ENCODE results near the gene CFL2.
A peak's percentile ranks its signal among the peaks of the same experiment; 100 is the strongest.
"Not testable (repeated sequence)": the region's sequence is repeated elsewhere in the genome, so short reads cannot be mapped to it uniquely, and the experiment has no call there.

CFL2 gene

DNA sequence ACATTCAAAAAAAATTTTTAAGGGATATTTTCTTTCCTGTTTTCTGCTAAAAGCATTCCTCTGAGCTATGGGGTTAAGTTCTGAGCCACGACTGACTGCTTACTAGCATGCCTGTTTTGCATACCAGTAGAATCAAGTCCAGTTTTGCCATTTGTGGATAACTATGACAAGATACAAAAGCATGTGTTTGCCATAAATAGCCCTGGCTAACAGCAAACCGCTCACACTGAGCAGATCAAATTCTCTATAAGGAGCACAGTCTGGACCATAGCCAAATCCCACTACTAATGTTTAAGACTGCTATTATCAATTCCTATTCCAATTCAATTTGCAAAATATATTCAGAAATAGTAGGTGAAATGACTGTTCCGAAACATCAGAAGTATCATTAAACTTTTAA is 3.2 kb downstream of the CFL2 start:
- DNase-seq: peak; percentile 97

DNA sequence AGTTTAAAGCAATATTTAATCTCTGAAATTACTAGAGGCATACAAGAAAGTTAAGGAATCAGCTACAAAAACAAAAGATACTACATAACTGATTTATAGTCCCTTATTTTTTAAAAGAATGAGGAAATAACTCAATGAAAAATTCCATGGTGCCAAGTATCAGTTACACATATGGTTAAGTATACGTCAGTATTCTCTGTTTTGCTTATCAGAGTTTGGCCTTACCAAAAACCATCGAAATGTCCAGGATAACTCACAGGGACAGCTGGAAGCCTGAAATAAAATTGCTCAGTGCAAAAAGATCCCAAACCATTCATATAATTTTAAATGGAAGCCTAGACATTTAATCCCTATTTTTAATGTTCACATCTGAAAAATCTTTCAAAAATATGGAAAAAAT is 3.6 kb downstream of the CFL2 start:
- peak; percentile 51 for DNase-seq

DNA sequence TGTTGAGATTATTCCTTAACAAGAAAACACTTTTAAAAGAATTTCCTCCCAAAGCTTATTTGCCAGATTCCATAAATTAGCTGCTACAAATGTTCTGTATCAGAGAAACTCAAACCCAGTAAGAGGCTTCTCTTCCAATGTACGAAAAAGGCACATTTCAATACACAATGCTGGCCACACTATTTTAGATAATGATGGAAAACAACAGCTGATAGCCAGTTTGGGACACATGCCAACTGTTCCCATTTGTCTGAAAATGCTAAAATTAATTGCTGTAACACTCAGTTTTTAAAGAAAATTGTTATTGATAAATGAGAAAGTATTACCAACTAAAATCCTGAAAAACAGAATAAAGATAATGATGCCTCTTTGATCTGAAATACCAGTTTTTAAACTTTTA is 4.4 kb downstream of the CFL2 start:
- DNase-seq: peak; percentile 28

DNA sequence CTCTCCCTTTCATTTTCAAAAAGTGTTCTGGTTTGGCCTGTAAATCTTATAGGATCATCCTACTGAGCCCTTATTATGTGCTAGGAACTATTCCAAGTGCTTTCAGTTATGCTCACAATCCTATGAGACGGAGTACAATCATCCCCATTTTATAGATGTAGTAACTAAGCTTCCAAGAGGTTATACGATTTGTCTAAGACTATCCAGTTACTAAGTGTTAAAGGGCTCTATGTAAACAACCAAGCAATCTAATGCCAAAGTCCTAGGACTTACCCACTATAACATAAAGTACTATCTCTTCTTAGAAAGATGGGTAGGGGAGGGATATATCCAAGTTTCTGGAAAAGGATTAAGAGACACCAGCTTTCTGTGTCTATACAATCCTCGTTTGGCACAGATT is 6.7 kb downstream of the CFL2 start:
- peak; percentile 22 for DNase-seq

DNA sequence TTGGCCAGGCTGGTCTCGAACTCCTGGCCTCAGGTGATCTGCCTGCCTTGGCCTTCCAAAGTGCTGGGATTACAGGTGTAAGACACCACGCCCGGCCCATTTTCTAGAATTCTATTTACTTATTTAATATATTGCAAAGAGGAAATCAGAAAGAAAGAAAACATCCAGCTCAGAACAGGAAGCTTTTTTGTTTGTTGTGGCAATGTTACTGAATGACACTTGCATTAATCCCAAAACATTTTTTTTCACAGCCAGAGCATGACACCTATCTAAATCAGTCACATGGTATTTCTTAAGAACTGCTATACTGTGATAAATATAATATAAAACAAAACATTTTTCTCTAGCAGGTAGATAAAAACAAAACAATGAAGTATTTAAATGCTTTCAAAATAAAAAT is 12.6 kb downstream of the CFL2 start:
- DNase-seq: peak; percentile 38

DNA sequence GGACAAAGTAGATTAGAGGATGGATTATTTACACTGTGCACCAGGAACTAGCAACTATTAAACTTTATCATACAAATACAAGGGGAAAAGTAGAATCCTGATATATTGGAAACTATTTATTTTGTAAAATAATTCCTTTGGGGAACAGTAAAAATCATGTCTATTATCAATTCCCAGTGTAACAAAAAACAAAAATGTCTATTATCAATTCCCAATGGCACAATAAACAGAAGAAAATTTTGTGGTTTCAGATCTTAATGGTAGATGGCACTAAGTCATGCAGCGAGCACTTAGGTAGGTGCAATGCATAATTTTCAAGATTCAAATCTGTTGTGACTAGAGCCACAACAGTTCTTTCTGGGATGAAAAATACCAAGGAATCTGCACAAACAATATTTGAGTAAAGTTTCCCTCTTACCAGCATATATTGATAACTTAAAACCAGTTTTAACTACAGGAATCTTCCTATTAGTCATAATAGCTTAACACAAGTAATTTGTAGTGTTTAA is 13.7 kb downstream of the CFL2 start:
- no peak for DNase-seq

DNA sequence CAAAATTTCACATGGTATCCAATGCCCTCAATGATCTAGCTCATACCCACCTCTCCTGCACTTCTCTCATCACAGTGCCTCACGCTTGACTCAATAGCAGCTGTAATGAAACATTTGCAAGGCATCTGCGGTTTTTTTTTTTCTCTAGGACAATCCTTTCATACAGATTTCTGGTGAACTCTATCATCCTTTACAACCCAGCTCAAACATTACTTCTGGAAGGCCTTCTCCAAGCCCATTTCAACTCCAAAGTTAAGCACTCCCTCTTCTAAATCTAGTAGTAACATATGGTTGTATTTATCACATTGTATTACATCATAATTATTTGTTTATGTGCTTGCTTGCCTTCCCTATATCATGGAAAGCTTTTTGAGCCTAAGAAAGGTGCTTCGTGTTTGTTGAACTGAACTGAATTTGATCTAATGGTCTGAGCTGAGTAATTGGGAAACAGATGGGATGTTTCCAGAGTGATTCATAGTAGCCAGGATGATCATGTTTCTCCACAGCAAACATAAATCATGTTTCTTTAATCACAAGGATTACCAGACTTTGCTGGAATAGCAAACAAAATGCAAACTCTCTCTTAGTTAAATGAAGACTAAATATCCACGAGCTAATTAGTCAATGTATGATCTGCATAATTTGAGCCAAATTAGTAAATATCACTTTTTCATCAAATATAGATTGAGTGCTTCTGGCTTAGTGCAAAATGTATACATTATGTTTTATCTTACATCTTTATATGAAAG is 14.3 kb downstream of the CFL2 start:
- peak; percentile 88 for DNase-seq

DNA sequence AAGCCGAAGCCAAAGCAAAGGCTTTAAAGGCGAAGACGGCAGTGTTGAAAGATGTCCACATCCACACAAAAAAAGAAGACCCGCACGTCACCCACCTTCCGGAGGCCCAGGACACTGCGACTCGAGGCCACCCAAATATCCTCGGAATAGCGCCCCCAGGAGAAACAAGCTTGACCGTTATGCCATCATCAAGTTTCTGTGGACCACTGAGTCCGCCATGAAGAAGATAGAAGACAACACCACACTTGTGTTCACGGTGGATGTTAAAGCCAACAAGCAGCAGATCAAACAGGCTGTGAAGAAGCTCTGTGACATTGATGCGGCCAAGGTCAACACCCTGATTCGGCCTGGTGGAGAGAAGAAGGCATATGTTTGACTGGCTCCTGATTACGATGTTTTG is 20.2 kb downstream of the CFL2 start:
- DNase-seq: not testable (repeated sequence)

DNA sequence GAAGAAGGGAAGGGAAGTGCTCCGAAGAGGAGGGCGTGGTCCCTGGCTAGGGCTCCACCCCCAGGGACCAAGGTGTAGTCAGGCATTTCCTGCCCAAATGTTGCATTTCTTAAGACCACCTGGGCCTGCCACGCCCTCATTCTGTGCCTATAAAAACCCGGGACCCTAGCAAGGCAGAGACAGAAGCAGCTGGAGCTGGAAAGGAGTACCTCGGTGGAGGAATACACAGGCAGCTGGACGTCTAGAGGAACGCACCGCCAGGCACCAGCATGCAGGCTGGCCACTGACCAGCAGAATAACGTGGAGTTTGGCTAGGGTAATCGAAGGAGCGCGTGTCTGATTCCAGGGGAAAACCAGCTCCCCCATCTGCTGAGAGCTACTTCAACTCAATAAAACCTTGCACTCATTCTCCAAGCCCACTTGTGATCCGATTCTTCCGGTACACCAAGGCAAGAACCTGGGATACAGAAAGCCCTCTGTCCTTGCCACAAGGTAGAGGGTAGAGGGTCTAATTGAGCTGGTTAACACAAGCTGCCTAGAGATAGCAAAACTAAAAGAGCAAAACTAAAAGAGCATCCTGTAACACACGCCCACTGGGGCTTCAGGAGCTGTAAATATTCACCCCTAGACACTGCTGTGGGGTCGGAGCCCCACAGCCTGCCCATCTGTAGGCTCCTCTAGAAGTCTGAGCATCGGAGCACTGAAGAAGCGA is 21.0 kb downstream of the CFL2 start:
- DNase-seq: peak; percentile 90

DNA sequence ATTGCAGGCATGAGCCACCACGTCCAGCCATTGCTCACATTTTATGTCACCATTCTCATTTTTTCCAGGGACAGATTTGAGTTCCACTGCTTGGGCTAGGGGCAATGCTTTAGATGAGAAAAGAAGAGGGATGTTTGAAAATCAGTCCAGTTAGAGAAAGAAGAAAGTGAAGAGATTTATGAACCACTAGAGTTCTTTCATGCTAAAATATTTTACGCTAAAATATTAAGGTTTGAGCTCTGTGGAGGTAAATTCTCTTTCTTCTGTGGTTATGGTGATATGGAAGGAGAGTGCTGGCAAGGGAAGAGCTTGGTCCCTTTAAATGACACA is 21.5 kb downstream of the CFL2 start:
- no peak for DNase-seq

DNA sequence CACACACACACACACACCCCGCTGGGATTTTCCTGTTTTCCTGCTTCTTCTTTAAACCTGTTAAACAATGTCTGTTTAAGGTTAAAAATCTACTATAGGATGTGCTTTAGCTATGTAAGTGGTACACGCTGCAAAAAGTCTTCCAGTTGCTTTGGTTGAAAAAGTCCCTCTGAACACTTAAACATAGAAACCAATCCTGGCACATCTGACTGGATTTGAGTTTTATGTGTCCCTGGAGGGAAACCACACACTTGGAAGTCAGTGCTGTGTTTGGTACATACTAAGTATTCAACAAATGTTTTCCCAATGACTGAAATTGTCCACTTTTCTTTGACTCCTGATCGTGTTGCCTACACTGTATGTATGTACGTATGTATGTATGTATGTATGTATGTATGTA is 22.0 kb downstream of the CFL2 start:
- no peak for DNase-seq

DNA sequence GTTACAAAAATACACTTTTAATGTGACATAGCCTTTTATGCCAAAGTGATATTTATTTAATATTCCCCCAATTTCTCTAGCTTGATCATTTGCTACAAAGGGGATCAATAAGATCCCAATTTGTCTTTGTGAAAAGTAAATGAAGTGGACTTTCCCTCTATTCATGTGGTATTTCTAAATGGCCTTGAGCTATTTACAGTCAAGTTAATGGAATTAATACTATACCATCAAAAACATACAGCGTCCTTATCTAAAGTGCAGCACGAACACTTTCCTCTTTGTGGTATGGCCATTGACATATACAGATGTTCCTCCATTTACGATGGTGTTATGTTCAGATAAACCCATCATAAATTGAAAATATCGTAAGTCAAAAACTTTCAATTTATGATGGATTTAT is 23.2 kb downstream of the CFL2 start:
- DNase-seq: no peak

DNA sequence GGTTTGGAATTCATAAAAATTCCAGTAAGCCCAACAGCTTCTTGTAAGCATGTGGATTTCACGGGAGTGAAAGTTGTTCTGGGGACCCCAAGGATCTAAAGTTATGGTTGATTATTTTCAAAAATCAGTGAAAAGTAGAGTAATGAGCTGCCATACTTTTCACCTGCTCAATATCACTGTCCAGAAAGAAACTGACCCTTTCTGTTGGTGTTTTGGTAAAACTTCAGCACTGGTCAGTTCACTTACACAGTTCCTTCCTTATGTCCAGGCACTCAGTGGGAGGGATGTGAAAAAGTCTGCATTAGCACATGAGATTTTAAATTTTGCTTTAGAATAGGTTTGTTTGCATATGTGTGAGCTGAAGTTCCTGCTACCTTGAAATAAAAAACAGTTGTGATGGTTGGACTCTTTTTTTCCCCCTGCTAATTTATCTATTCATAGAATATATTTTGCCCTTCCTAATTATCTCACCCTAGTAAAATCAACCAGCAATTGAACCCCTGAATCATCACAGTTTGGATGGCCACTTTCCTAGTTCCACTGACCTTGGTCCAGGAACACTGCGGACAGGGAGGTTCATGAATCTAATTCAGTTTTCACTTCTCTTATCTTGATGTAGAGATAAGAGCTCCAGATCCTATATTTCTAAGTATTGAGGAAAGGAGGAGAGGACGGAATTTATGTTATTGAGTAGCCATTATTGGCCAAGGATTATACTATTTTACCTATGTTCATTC is 25.8 kb downstream of the CFL2 start:
- no peak for DNase-seq

DNA sequence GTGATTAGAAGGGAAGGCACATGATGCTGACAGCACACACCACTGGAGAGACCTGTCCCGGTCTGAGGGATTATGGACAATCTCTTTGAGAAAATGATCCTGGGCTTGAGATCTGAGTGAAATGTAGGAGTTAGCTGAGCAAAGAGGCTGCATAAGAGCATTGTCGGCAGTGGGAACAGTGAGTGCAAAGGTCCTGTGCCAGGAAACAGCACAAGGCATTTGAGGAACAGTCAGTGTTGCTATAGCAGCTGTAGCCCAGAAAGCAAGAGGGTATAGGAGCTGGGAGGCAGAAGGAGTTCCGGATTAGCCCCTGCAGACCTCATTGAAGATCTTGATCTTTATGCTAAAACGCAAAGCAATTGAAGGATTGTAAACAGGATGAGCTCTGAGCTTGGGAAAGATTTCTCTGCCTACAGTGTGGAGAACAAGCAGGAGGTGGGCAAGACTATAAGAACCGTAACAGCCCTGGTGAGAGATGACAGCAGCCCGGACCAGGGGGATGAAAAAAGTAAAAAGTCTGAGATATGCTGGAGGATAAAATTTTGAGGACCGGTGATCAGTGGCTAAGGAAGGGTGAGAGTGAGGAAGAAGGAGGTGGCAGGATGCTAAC is 28.5 kb downstream of the CFL2 start:
- no peak for DNase-seq

DNA sequence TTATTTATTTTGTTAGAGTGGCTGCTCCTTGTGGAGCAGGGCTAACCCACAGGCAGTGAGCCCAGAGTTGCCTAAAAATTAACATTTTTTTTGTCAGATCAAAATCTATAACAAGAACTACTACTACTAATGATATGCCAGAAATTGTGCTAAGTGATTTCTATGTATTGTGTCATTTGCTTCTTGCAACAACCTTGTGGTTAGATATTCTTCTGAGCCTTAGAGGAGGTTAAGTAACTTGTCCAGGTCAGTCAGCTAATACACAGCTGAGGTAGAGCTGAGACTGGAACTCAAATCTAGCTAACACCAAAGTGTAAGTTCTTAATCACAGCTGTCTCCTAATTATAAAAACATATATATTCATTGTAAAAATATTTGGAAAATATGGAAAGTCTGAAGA is 29.8 kb downstream of the CFL2 start:
- no peak for DNase-seq

DNA sequence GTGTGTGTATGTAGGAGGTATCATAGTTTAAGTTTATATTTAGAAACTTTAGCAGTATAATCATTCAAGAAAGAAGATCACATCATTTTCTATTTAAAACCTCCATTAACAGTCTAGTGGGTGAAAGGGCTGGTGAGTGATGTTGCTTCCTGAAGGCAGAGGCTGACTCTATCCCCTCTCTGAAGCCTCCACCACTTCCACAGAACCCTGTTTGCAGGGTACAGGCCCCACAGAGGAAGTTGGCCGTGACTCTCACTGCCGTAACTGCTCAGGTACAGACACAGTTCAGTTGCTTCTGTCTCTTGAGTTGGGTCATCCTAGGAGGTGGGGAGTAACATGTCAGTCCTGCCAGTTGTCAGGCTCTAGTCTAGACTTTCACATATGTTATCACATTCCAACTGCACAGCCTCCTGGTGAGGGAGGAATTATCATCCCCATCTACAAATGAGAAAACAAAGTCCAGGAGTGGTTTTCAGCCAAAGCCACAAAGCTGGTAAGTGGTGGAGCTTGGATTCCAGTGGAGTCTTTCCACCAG is 31.5 kb downstream of the CFL2 start:
- no peak for DNase-seq

DNA sequence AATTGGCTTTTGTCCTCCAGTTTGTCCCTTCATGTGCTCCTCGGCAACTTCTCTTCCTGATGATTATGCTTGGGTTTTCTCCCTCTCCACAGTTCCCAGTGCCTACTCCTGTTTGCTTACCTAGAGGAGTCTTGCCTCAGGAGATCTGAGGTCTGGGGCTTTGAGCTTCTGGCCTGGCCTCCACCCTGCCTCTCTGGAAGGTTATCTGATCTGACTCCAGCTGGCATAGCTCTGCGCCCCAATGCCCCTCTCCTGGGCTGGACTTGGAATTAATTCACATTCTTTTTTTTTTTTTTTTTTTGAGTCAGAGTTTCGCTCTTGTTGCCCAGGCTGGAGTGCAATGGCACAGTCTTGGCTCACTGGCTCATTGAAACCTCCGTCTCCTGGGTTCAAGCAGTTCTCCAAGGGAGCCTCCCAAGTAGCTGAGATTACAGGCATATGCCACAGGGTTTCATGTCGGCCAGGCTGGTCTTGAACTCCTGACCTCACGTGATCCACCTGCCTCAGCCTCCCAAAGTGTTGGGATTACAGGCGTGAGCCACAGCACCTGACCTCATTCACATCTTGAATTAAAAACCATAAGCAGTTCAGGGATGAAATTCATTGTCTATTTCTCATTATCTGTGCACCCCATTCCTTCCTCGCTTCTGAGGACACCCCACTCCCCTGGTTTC is 33.5 kb downstream of the CFL2 start:
- DNase-seq: no peak

DNA sequence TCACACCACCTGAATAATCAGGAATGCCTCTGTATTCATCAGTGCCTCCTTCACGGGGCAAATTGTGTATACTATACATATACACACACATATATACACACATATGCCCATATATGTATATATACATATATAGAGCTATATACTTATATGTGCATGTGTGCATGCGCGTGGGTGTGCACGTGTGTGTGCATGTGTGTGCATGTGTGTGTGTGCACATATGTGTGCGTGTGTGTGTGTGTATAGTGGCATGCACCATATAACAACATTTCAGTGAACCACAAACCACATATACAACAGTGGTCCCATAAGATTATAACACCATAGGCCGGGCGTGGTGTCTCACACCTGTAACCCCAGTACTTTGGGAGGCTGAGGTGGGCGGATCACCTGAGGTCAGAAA is 35.7 kb downstream of the CFL2 start:
- no peak for DNase-seq

DNA sequence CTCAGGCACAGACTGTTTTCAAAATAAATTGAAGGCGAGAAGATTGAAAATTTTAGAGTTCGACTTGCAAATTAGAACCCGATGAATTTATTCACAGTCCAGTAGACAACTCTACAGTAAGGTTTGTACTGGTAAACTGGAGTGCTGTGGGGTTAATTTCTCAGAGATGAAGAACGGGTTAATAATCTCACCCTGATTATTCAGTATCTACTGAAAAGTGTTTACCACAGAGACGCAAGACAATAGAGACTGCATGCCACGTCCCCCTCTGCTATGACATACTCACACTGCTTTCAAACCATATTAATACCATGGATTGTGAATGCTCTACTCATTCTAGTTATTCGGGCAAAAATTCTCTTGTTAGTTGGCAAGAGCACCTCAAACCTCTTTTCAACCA is 36.1 kb downstream of the CFL2 start:
- no peak for DNase-seq

DNA sequence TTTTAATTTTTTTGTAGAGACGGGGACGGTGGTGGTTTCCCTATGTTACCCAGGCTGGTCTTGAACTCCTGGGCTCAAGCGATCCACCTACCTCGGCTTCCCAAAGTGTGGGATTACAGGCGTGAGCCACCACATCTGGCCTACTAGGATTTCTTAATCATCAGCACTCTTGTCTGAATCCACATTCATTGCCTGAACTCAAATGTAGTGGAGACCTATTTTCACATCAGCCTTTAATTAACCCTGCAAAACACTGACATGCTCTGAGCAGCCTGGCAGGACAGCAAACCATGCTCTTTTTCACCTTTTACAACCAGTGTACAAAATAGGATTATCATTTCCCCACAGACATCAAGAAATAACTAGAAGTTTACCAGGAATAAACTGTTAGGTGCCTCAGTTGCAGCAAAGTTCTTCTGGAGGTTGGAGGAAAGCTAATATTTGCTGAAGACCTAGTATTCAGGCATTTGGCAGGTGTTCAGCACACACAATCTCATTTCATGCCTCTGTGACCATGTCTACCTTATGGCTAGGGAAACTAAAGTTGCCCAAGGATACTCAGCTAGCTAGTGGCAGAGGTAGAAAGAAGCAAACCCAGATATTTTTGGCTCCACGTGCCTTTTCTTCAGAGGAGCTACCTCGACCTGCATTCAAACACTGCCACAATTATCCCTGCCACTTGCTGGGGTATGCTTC is 37.7 kb downstream of the CFL2 start:
- peak; percentile 68 for DNase-seq

DNA sequence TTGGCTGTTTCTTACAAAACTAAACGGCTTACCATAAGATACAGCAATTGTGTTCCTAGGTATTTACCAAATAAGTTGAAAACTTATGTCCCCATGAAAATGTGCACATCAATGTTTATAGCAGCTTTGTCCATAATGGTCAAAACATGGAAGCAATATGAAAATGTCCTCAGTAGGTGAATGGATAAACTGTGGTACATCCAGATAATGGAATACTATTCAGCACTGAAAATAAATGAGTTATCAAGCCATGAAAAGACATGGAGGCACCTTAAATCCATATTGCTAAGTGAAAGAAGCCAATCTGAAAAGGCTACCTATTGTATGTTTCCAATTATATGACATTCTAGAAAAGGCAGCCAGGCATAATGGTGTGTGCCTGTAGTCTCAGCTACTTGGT is 40.7 kb downstream of the CFL2 start:
- no peak for DNase-seq

DNA sequence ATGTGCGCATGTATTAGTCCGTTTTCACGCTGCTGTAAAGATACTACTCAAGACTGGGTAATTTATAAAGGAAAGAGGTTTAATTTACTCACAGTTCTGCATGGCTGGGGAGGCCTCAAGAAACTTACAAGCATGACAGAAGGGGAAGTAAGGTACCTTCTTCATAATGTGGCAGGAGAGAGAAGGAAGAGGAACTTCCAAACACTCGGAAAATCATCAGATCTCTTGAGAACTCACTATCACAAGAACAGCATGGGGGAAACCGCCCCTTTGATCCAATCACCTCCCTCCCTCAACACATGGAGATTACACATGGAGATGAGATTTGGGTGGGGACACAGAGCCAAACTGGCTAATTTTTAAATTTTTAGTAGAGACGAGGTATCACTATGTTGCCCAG is 42.7 kb downstream of the CFL2 start:
- no peak for DNase-seq

Measured in NCI-H2029 (cell line).